Spinal cord (tissue), 10 donors: ENCODE measurements around the gene CLEC20A. TPM values are rescaled to one million over a fixed set of nuclear protein-coding genes. Genes with fewer than 3 reads are reported as not detected.

ENCODE experiments used
- DNase-seq, 6 donors: peaks; one replicate each; pipeline versions ENCODE4 v3.0.0 to v3.0.0-alpha.2; 2013 to 2015; ENCODE audit warnings: low spot score in 6 of 6, low read depth in 4 of 6
- H3K27ac ChIP-seq: one replicate; pipeline ENCODE4 v1.5.1; 2013; ENCODE audit warnings: low read depth, low read length, control low read depth
- H3K27me3 ChIP-seq: one replicate; pipeline ENCODE4 v1.6.1; 2013; ENCODE audit warnings: low read length; ENCODE audit not compliant: control insufficient read depth, insufficient read depth
- H3K36me3 ChIP-seq: one replicate; pipeline ENCODE4 v1.6.1; 2013; ENCODE audit warnings: low read length; ENCODE audit not compliant: control insufficient read depth, insufficient read depth
- H3K4me1 ChIP-seq: one replicate; pipeline ENCODE4 v1.6.1; 2013; ENCODE audit warnings: low read length; ENCODE audit not compliant: control insufficient read depth, insufficient read depth
- H3K4me3 ChIP-seq: one replicate; pipeline ENCODE4 v1.5.1; 2013; ENCODE audit warnings: low read depth, low read length, control low read depth
- H3K9me3 ChIP-seq: one replicate; pipeline ENCODE4 v1.6.1; 2013; ENCODE audit warnings: low read length; ENCODE audit not compliant: control insufficient read depth, insufficient read depth
- WGBS: methylation state at CpG from one replicate; pipeline ENCODE4 v1.1.5; 2013; ENCODE audit warnings: missing lambda C conversion rate; ENCODE audit not compliant: insufficient coverage; 5-methylcytosine and 5-hydroxymethylcytosine counted together
- polyA plus RNA-seq, 2 donors: library from polyadenylated mRNA; unstranded; fragments of 120-200 nt; gene quantifications; one replicate each; pipeline ENCODE4 v1.2.1, GENCODE V29; 2013; ENCODE audit not compliant: insufficient read length in 2 of 2
- total RNA-seq, 2 donors: library from RNA; depleted of rRNA in 1 of 2; stranded (reverse); fragments of 120-200 nt in 1 of 2; fragments of >200 nt in 1 of 2; gene quantifications; one replicate each; pipeline versions ENCODE4 v1.2.3 to v1.2.4, GENCODE V29; 2013 to 2014
- donor health status: healthy.

The CLEC20A gene
- total and polyA plus RNA-seq, 4 donors: 0.20 TPM; not detected in 3

DNA sequence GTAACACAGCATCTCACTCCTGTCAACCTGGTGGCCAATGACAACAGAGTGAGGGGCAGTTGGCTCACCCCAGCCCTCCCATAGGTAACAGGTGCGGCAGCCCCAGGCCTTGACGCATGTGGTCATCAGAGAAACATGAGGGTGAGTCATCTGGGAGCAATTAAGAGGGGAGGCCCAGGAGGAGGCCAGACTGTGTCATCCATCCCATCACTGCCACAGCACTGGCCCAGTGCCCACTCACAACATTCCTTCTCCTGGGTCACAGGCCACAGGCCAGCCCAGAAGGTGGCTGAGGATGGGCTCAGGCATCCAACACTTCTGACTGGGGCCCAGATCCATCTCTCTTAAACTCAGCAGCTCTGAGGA lies 33.3 kb upstream of the CLEC20A start:
- H3K36me3 ChIP-seq: no peaks in the 10 kb centered on the region
- WGBS: 92% methylated on average over 2 of the region's 2 CpGs
- peaks cover 5% of the 10 kb centered on the region for H3K4me1 ChIP-seq
- no peaks in the 10 kb centered on the region for H3K27me3 ChIP-seq
- H3K4me3 ChIP-seq: no peak overlapping the region
- H3K9me3 ChIP-seq: no peaks in the 10 kb centered on the region
- no peak overlapping the region for H3K27ac ChIP-seq
- no peak for DNase-seq

DNA sequence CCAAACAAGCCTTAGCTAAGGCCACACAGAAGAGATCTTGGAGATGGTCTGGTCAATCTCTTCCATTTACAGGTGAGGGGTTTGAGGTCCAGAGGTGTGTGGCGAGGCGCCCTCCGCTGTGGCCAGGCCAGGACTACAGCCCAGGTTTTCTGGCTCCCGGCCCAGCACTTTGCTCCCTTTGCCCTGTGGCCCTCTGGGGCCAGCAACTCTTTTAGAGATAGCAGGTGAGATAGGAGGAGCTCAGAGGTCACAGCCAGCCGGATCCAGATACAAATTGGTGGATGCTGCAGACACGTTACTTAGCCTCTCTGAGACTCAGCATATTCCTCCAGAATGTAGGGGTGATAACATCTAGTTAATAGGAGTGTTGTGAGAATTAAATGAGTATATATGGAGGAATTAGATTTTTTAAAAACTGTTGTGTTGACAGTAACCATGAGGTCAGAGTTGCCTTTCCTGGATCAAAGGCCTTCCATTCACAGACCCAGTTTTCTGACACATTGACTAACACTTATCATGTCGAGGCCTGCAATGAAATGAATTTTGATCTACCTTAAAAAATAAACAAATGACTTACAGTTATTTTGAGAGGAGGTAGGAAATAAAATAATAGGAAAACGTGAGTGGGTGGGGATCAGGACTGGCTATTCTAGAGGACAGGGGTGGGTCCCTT lies 32.7 kb upstream of the CLEC20A start:
- Histone ChIP-seq H3K36me3 (no peaks in the 10 kb centered on the region), H3K27ac (no peak overlapping the region), H3K27me3 (no peaks in the 10 kb centered on the region), H3K4me1 (peaks cover 5% of the 10 kb centered on the region), H3K4me3 (no peak overlapping the region), H3K9me3 (no peaks in the 10 kb centered on the region)
- DNase-seq: no peak
- 92% methylated on average over 6 of the region's 8 CpGs for WGBS

DNA sequence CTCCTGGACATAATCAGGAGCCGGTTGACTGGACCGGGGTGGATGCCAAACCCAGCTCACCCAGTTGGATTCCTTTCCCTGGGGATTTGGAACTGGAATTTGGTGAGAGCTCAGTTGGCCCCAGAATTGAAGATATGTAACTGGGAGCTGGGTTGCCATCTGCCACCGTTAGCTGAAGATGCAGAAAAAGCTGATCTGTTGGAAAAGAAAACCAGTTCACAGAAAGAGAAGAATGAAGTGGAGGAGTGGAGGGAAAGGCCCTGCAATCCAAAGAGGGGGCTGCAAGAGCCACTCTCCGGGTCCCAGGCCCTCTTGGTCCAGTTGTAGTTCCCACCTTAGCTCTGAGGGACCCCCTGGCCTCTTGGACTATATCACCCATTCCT lies 32.2 kb upstream of the CLEC20A start:
- Histone ChIP-seq H3K9me3 (no peaks in the 10 kb centered on the region), H3K4me3 (no peak overlapping the region), H3K27me3 (no peaks in the 10 kb centered on the region), H3K4me1 (peaks cover 5% of the 10 kb centered on the region), H3K27ac (no peak overlapping the region), H3K36me3 (no peaks in the 10 kb centered on the region)
- WGBS: 86% methylated on average over 4 of the region's 4 CpGs
- peak in 1 of 6 donors; percentile 74 for DNase-seq

DNA sequence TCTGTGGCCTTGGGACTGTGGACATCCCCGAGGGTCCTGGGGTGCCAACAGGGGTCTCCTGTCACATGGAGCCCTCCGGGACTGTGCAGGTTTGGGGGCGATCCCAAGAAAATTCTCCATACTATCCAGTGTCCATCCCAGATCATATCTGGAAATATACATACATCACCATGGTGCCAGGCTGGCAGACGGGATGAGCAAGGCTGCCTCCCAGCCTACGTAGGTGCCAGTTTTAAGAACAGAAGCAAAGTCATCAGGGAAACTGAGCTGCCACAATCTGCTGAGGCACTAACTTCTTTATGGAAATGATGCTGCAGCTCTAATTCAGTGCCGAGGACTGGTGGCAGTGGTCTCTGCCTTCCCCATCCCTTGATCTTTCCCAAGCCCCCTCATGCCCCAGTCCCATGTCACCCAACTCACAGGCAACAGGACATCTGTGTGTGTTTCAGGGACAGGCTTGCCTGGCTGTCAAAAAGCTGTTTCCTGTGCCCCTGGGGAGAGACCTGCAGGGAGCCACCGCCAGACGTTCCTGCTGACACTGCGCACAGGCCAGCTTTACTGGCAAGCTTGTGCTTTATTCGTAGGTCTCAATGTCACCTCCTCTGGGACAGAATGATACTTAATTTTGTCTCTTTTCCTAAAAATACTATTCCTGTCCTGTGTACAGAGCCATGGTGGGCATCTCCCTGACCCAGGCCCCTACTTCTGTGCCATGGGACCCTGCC lies 31.6 kb upstream of the CLEC20A start:
- no peaks in the 10 kb centered on the region for H3K9me3 ChIP-seq
- WGBS: 88% methylated on average over 10 of the region's 10 CpGs
- peaks cover 5% of the 10 kb centered on the region for H3K4me1 ChIP-seq
- peak in 1 of 6 donors; percentile 61 for DNase-seq
- H3K36me3 ChIP-seq: no peaks in the 10 kb centered on the region
- H3K27ac ChIP-seq: no peak overlapping the region
- no peaks in the 10 kb centered on the region for H3K27me3 ChIP-seq
- no peak overlapping the region for H3K4me3 ChIP-seq

DNA sequence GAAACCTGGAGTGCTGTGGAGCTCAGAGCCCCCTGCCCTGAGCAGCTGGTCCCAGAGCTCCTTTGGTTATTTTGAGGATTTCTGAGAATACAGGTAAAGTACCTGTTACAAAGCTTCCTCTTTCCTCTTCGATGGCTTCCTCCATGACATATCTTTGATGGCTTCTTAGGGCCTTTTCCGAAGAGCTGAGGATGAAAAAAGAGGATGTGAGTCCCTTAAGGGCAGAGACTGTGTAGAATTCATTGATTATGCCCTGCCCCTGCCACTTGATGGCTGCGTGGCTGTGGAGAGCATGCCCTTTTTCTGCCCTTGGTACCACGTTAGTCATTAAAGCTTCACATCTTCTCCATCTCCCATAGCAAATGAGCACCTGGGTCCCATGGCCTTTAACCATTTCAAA lies 30.4 kb upstream of the CLEC20A start:
- peaks cover 5% of the 10 kb centered on the region for H3K4me1 ChIP-seq
- H3K27me3 ChIP-seq: no peaks in the 10 kb centered on the region
- H3K36me3 ChIP-seq: no peaks in the 10 kb centered on the region
- no peak overlapping the region for H3K4me3 ChIP-seq
- 86% methylated on average over 2 of the region's 4 CpGs for WGBS
- no peak for DNase-seq
- no peaks in the 10 kb centered on the region for H3K9me3 ChIP-seq
- no peak overlapping the region for H3K27ac ChIP-seq

DNA sequence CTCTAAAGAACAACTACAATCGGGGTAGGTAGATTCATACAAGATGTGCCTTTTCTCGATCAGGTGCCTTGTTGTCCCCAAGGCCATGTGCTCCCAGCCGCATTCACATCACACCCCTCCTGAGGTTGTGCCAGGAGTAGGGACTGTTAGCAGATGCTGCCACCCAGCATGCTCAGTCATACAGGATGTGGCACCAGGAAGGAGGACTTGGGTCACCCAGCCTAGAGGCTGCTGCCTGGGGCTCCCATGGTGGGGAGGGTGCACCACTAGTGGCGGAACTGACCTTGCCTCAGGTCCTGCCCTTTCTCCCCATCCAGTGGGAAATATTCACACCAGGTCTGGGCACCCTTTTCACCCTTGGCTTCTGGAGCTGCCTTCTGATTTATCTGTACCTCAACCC lies 24.5 kb upstream of the CLEC20A start:
- DNase-seq: no peak
- WGBS: 88% methylated on average over 1 of the region's 4 CpGs
- Histone ChIP-seq H3K4me3 (no peak overlapping the region), H3K9me3 (no peaks in the 10 kb centered on the region), H3K4me1 (no peaks in the 10 kb centered on the region), H3K27me3 (no peaks in the 10 kb centered on the region), H3K27ac (no peak overlapping the region), H3K36me3 (no peaks in the 10 kb centered on the region)

DNA sequence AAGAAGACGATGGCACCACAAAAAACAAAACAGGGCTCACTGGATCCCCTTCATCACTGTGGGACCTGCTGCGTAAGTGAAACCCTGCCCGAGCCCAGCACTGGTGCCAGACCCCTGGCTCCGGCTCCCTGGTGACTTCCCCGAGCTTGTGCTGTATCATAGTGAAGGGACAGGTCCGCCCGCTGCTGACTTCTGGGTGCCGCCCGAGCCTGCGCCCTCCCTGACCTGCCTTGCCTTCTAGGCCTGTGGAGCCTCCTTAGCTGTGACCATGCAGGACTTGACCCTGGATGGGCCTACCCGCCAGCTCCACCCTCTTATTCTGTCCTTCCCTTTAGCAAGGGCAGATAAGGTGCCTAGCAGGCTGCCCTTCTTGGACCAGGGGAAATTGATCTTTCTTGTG lies 24.0 kb upstream of the CLEC20A start:
- over 99% methylated on average over 8 of the region's 11 CpGs for WGBS

DNA sequence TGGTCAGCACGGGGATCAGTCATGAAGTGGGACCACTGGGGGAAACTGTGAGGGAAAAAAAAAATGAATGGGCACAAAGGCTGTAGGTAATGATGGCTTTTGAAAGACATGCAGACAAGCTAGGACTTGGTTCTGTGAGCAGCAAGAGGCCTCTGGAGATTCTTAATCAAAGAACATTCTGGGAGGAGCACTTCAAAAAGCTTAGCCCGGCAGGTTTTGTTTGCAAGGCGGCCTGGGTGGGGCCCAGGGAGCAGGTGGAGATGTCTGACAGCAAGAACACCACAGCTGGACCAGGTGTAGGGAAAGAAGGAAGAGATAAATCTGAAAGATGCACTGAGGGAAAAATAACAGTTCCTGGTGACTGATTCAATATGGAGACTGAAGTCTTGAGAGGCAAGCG lies 22.1 kb upstream of the CLEC20A start:
- Histone ChIP-seq H3K27me3 (no peaks in the 10 kb centered on the region), H3K4me3 (no peak overlapping the region), H3K27ac (no peak overlapping the region), H3K4me1 (peaks cover under 1% of the 10 kb centered on the region), H3K36me3 (no peaks in the 10 kb centered on the region), H3K9me3 (no peaks in the 10 kb centered on the region)
- DNase-seq: no peak
- 80% methylated on average over 4 of the region's 4 CpGs for WGBS

More for the DNA sequence above, 24.0 kb upstream of the CLEC20A start:
- DNase-seq: no peak
- Histone ChIP-seq H3K4me3 (no peak overlapping the region), H3K27me3 (no peaks in the 10 kb centered on the region), H3K36me3 (no peaks in the 10 kb centered on the region), H3K9me3 (no peaks in the 10 kb centered on the region), H3K27ac (no peak overlapping the region), H3K4me1 (no peaks in the 10 kb centered on the region)

DNA sequence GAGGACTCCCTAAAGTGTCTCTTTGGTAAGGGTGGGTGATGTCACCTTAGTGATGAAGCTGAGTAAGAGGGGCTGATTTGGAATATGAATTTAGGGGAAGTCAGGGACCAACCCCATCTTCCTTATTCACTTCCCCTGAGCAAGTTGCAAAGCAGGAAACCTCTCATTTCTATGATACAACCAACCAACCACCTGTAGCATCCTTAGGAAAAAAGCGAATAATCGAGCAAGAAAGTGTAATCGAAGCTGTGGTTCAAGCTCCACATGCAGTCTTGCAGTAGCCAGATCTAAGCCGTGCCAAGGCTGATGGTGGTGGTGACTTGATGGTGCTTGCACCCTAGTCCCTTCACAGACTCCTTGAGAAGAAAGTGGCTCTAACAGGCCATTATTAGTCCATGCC lies 19.3 kb upstream of the CLEC20A start:
- Histone ChIP-seq H3K27ac (no peak overlapping the region), H3K36me3 (no peaks in the 10 kb centered on the region), H3K4me3 (no peak overlapping the region), H3K4me1 (peaks cover 4% of the 10 kb centered on the region), H3K27me3 (no peaks in the 10 kb centered on the region), H3K9me3 (no peaks in the 10 kb centered on the region)
- no peak for DNase-seq
- 100% methylated on average over 2 of the region's 4 CpGs for WGBS
